DND-41 (cell line): ENCODE results near the gene SIX3.
A peak's percentile ranks its signal among the peaks of the same experiment; 100 is the strongest.

Experiments used
- ATAC-seq: fragments of 200-7000 bp; cut with Tn5 transposase; 3 replicates; pipeline ENCODE4 v1.9.1; 2021; ENCODE audit warnings: low read depth; ENCODE audit not compliant: insufficient read depth
- DNase-seq: peaks from one replicate; pipeline ENCODE4 v3.0.0-alpha.2; 2020
- H2AFZ ChIP-seq: 2 replicates; pipeline ENCODE4 v1.6.0; 2012; ENCODE audit warnings: low read depth, low read length
- H3K27ac ChIP-seq: 2 replicates; pipeline ENCODE4 v1.5.1; 2012; ENCODE audit warnings: low read length, inconsistent platforms
- H3K27me3 ChIP-seq: fragments of 200-600 bp; sonication (generic); 2 replicates; pipeline ENCODE4 v1.6.0; 2012; ENCODE audit warnings: low read length, mild to moderate bottlenecking, inconsistent platforms; ENCODE audit not compliant: insufficient read depth, poor library complexity
- H3K36me3 ChIP-seq: 2 replicates; pipeline ENCODE4 v1.5.1; 2012; ENCODE audit warnings: low read length, inconsistent platforms; ENCODE audit not compliant: insufficient read depth
- H3K4me1 ChIP-seq: 2 replicates; pipeline ENCODE4 v1.5.1; 2012; ENCODE audit warnings: mild to moderate bottlenecking, low read length; ENCODE audit not compliant: insufficient read depth
- H3K4me2 ChIP-seq: 2 replicates; pipeline ENCODE4 v1.6.0; 2012; ENCODE audit warnings: mild to moderate bottlenecking, moderate library complexity, low read length, inconsistent platforms; ENCODE audit not compliant: insufficient read depth
- H3K4me3 ChIP-seq, 2 experiments: fragments of 200-600 bp in 1 of 2; shearing (Covaris generic) in 1 of 2; 2 replicates each; pipeline ENCODE4 v1.5.1; 2012 to 2016; ENCODE audit warnings: inconsistent platforms in 2 of 2, low read length in 2 of 2, mild to moderate bottlenecking in 2 of 2, low read depth in 1 of 2, moderate library complexity in 1 of 2
- H3K79me2 ChIP-seq: 2 replicates; pipeline ENCODE4 v1.6.0; 2012; ENCODE audit warnings: low read length, inconsistent platforms; ENCODE audit not compliant: insufficient read depth
- H3K9ac ChIP-seq: 2 replicates; pipeline ENCODE4 v1.6.0; 2012; ENCODE audit warnings: low read depth, mild to moderate bottlenecking, inconsistent platforms, low read length, moderate library complexity
- H3K9me3 ChIP-seq: 2 replicates; pipeline ENCODE4 v1.5.1; 2012; ENCODE audit warnings: low read length, moderate library complexity, mild to moderate bottlenecking, inconsistent platforms; ENCODE audit not compliant: insufficient read depth, severe bottlenecking
- H4K20me1 ChIP-seq: 2 replicates; pipeline ENCODE4 v1.6.0; 2012; ENCODE audit warnings: low read length; ENCODE audit not compliant: insufficient read depth
- EZH2 ChIP-seq: IDR thresholded peaks from 3 replicates; pipeline ENCODE4 v1.6.1; 2012; ENCODE audit warnings: borderline replicate concordance, low read depth, mild to moderate bottlenecking, moderate library complexity, low read length, inconsistent platforms; ENCODE audit not compliant: severe bottlenecking
- TF ChIP-seq, protein P1 (sequence below): IDR thresholded peaks from 2 replicates; pipeline ENCODE4 v1.5.1; 2012; ENCODE audit warnings: borderline replicate concordance, low read length, moderate library complexity, mild to moderate bottlenecking; ENCODE audit not compliant: poor library complexity, severe bottlenecking; ENCODE audit errors: extremely low read depth

Gene SIX3

DNA sequence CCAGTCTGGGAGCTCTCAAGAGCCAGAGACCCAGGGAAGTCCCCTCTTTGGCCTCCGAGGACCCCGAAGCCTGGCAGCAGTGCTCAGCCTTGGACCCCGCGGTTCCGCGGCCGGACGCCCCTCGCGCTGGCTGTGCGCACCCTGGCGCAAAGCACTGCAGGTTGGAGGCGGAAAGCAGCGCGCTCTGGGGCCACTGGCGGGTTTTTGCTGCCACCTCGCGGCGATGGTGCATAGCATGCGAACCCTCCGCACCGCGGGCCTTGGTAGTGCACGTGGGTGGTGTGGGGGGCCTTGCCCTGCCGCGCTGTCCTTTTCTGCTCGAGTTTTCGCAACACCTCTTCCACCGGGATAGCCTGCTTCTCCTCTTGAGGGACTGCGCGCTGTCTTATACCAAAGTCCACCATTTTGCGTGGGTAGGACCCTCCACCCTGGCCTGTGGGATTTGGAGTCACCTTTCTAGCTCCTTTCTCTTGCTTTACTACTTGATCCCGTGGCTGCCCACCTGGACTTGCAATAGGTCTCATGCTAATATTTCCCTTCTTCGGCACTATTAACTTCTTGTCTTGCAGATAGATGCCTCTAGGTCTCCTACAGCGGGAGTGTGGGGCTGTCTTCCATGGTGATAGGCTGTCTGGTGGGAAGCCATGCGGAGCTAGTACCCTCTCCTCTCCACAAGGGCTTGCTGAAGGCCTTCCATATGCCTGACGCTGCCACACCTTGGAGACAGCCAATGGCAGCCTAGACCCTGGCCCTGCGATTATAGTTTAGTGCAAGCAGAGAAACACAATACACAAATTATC is 14.3 kb downstream of the SIX3 start:
- peak overlapping the region; percentile 78 for H2AFZ ChIP-seq
- peaks cover 13% of the 10 kb centered on the region for H3K4me1 ChIP-seq
- peaks cover 5% of the 10 kb centered on the region; the same call in 1 of the 2 replicates for H4K20me1 ChIP-seq
- H3K27ac ChIP-seq = no peak overlapping the region
- DNase-seq (peak; percentile 83), ATAC-seq (peak; percentile 97)
- TF ChIP-seq, protein P1, sequence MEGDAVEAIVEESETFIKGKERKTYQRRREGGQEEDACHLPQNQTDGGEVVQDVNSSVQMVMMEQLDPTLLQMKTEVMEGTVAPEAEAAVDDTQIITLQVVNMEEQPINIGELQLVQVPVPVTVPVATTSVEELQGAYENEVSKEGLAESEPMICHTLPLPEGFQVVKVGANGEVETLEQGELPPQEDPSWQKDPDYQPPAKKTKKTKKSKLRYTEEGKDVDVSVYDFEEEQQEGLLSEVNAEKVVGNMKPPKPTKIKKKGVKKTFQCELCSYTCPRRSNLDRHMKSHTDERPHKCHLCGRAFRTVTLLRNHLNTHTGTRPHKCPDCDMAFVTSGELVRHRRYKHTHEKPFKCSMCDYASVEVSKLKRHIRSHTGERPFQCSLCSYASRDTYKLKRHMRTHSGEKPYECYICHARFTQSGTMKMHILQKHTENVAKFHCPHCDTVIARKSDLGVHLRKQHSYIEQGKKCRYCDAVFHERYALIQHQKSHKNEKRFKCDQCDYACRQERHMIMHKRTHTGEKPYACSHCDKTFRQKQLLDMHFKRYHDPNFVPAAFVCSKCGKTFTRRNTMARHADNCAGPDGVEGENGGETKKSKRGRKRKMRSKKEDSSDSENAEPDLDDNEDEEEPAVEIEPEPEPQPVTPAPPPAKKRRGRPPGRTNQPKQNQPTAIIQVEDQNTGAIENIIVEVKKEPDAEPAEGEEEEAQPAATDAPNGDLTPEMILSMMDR = peak; percentile 96
- no peak for TF ChIP-seq EZH2
- H3K9me3 ChIP-seq = no peaks in the 10 kb centered on the region
- peak overlapping the region in 1 of 2 experiments; percentile 51; a peak in 2 of 4 replicates for H3K4me3 ChIP-seq
- H3K9ac ChIP-seq = peak overlapping the region; percentile 10
- no peaks in the 10 kb centered on the region for H3K36me3 ChIP-seq
- peak overlapping the region; percentile 77 for H3K4me2 ChIP-seq
- peaks cover 17% of the 10 kb centered on the region for H3K27me3 ChIP-seq
- H3K79me2 ChIP-seq = no peaks in the 10 kb centered on the region

GRCh38 chr2:44956843-44957242 is 15.3 kb downstream of the SIX3 start:
- ATAC-seq (no peak), DNase-seq (no peak)
- Histone ChIP-seq H2AFZ (no peak overlapping the region), H4K20me1 (peaks cover 5% of the 10 kb centered on the region; the same call in 1 of the 2 replicates), H3K4me2 (no peak overlapping the region), H3K79me2 (no peaks in the 10 kb centered on the region), H3K27ac (no peak overlapping the region), H3K4me1 (peaks cover 13% of the 10 kb centered on the region), H3K4me3 (no peak overlapping the region), H3K9ac (no peak overlapping the region), H3K36me3 (no peaks in the 10 kb centered on the region), H3K9me3 (no peaks in the 10 kb centered on the region), H3K27me3 (peaks cover 17% of the 10 kb centered on the region)
- TF ChIP-seq, protein P1 = no peak
- no peak for TF ChIP-seq EZH2

GRCh38 chr2:44957656-44958327 is 16.3 kb downstream of the SIX3 start:
- Histone ChIP-seq H3K4me1 (peaks cover 13% of the 10 kb centered on the region), H3K9me3 (no peaks in the 10 kb centered on the region), H3K9ac (no peak overlapping the region), H4K20me1 (peaks cover 5% of the 10 kb centered on the region; the same call in 1 of the 2 replicates), H2AFZ (no peak overlapping the region), H3K27me3 (peaks cover 17% of the 10 kb centered on the region), H3K36me3 (no peaks in the 10 kb centered on the region), H3K27ac (no peak overlapping the region), H3K4me3 (no peak overlapping the region), H3K79me2 (no peaks in the 10 kb centered on the region), H3K4me2 (no peak overlapping the region)
- DNase-seq = no peak
- no peak for TF ChIP-seq EZH2
- TF ChIP-seq, protein P1 = no peak
- ATAC-seq = no peak
